Aorta (tissue), 5 donors: ENCODE results near the gene ERP44. TPM values are rescaled to one million over a fixed set of nuclear protein-coding genes. Genes with fewer than 3 reads are reported as not detected.
"Not testable (repeated sequence)": the region's sequence is repeated elsewhere in the genome, so short reads cannot be mapped to it uniquely, and the experiment has no call there.

ENCODE experiments used
- ATAC-seq: fragments of 200-7000 bp; cut with Tn5 transposase; one replicate; pipeline ENCODE4 v1.9.1; 2022; ENCODE audit warnings: moderate library complexity; ENCODE audit not compliant: low FRiP score
- DNase-seq, 2 donors: peaks; one replicate each; pipeline ENCODE4 v3.0.0-alpha.2; 2020
- H3K27ac ChIP-seq, 2 donors: one replicate each; pipeline ENCODE4 v1.5.1; 2013; ENCODE audit warnings: low read length in 2 of 2, mild to moderate bottlenecking in 2 of 2, moderate library complexity in 2 of 2, control low read depth in 1 of 2, inconsistent platforms in 1 of 2, low read depth in 1 of 2
- H3K27me3 ChIP-seq, 2 donors: one replicate each; pipeline ENCODE4 v1.6.1; 2013; ENCODE audit warnings: control low read depth in 1 of 2, low read length in 1 of 2, mild to moderate bottlenecking in 1 of 2, moderate library complexity in 1 of 2; ENCODE audit not compliant: insufficient read depth in 2 of 2, control insufficient read depth in 1 of 2
- H3K36me3 ChIP-seq, 2 donors: one replicate each; pipeline ENCODE4 v1.6.1; 2013; ENCODE audit warnings: control low read depth in 1 of 2, low read length in 1 of 2, mild to moderate bottlenecking in 1 of 2; ENCODE audit not compliant: insufficient read depth in 2 of 2, control insufficient read depth in 1 of 2
- H3K4me1 ChIP-seq, 2 donors: one replicate each; pipeline ENCODE4 v1.6.1; 2013; ENCODE audit warnings: low read length in 2 of 2, control low read depth in 1 of 2, mild to moderate bottlenecking in 1 of 2, moderate library complexity in 1 of 2; ENCODE audit not compliant: insufficient read depth in 2 of 2, control insufficient read depth in 1 of 2
- H3K4me3 ChIP-seq, 2 donors: one replicate each; pipeline ENCODE4 v1.5.1; 2013; ENCODE audit warnings: low read length in 2 of 2, control low read depth in 1 of 2, mild to moderate bottlenecking in 1 of 2
- H3K9me3 ChIP-seq: one replicate; pipeline ENCODE4 v1.6.1; 2013; ENCODE audit warnings: mild to moderate bottlenecking, low read length; ENCODE audit not compliant: control insufficient read depth
- WGBS, 2 donors: extraction: QIAGEN DNeasy Blood & Tissue Kit; methylation state at CpG; one replicate each; pipeline ENCODE4 v1.1.7; 2013; 5-methylcytosine and 5-hydroxymethylcytosine counted together
- intact Hi-C, 2 donors: fragments of 100-400 bp; cut with DNase I; formaldehyde crosslinking; loops; one replicate each; pipeline versions ENCODE4 v1.14.2 to v1.15.0; 2022
- polyA plus RNA-seq, 2 donors: library from polyadenylated mRNA; stranded (reverse); fragments of 200-250 nt; gene quantifications; one replicate each; pipeline ENCODE4 v1.2.3, GENCODE V29; 2013
- total RNA-seq, 2 donors: library from RNA; stranded (reverse); fragmentation: NEBNext Ultra II Directional; extraction: Animal tissue kit (Norgen Biotek cat#: 25700); gene quantifications; one replicate each; pipeline ENCODE4 v1.2.1, GENCODE V29; 2021
- donor health status: healthy with polysubstance abuse.
- donor health status: Bipolar disorder and iron deficiency.
- donor health status: DM: no; HTN: no; CAD: no.
- donor health status: DM: no; HTN: no; CAD: no.
- donor health status: DM: yes; HTN: yes; CAD: no.

ERP44 gene
- total and polyA plus RNA-seq, 4 donors: 10.5 to 19.1 (median 16.8) TPM

DNA sequence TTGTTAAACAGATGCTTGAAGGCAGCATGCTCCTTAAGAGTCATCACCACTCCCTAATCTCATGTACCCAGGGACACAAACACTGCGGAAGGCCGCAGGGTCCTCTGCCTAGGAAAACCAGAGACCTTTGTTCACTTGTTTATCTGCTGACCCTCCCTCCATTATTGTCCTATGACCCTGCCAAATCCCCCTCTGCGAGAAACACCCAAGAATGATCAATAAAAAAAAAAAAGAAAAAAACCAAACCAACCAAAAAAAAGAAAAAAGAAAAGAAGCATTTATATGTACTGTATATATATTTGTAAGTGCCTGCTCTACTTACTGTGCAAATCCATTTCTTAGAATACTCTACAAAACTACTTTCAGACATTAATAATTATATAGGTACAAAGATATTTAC is 29.7 kb downstream of the ERP44 start:
- H3K27me3 ChIP-seq, DNase-seq, H3K4me1 ChIP-seq, H3K27ac ChIP-seq, H3K4me3 ChIP-seq, ATAC-seq, H3K9me3 ChIP-seq, H3K36me3 ChIP-seq: not testable (repeated sequence)
- 100% methylated on average over 1 of the region's 3 CpGs; no CpG with 5 or more reads in 1 of the 2 donors for WGBS, 2 donors
- intact Hi-C loops: loop anchor here in 1 of 2 donors (10.0 kb wide), 1 partner anchor 56 kb away; no protein-coding TSS in a partner anchor

DNA sequence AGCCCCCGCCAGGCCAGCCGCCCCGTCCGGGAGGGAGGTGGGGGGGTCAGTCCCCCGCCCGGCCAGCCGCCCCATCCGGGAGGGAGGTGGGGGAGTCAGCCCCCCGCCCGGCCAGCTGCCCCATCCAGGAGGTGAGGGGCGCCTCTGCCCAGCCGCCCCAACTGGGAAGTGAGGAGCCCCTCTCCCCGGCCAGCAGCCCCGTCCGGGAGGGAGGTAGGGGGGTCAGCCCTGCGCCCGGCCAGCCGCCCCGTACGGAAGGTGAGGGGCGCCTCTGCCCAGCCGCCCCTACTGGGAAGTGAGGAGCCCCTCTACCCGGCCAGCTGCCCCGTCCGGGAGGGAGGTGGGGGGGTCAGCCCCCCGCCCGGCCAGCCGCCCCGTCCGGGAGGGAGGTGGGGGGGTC is 30.8 kb downstream of the ERP44 start:
- not testable (repeated sequence) for ATAC-seq, H3K9me3 ChIP-seq, H3K27me3 ChIP-seq, H3K4me1 ChIP-seq, DNase-seq, H3K27ac ChIP-seq, H3K4me3 ChIP-seq, H3K36me3 ChIP-seq
- 98 to 100% methylated on average over 3 to 30 of the region's 30 CpGs for WGBS, 2 donors
- intact Hi-C loops: loop anchor here in 1 of 2 donors (10.0 kb wide), 1 partner anchor 57 kb away; no protein-coding TSS in a partner anchor

- 8 to 15% methylated on average over 2 of the region's 2 CpGs for WGBS, 2 donors
- Histone ChIP-seq H3K9me3 (no peaks in the 10 kb centered on the region), H3K4me1 (no peaks in the 10 kb centered on the region), H3K27me3 (no peaks in the 10 kb centered on the region), H3K36me3 (no peaks in the 10 kb centered on the region), H3K4me3 (no peak overlapping the region), H3K27ac (no peak overlapping the region)
- ATAC-seq (peak; percentile 63), DNase-seq (no peak)
- intact Hi-C loops: loop anchor here in 1 of 2 donors (10.0 kb wide), 1 partner anchor 58 kb away; no protein-coding TSS in a partner anchor
These were observed 32.3 kb downstream of the ERP44 start for GRCh38 chr9:100066539-100066938.

DNA sequence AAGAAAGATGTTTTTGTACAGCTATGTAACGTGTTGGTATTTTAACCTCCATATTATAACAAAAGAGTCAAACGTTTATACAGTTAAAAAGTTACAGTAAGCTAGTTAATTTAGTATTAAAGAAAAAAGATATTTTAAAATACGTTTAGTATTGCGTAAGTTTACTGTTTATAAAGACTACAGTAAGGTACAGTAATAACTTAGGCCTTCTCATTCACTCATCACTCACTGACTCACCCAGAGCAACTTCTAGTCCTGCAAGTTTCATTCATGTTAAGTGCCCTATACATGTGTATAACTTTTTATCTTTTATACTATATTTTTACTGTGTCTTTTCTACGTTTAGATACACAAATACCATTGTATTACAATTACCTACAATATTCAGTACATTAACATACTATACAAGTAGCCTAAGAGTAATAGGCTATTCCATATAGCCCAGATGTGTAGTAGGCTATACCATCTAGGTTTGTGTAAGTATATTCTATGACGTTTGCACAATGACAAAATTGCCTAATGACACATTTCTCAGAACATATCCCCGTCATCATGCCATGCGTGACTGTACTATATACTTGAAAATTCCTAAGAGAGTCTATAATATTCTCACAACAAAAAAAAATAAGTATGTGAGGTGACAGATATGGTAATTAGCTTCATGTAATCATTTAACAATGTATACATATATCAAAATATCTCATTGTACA is 33.8 kb downstream of the ERP44 start:
- WGBS, 2 donors: 83 to 84% methylated on average over 8 of the region's 8 CpGs
- Histone ChIP-seq H3K9me3 (no peaks in the 10 kb centered on the region), H3K27me3 (no peaks in the 10 kb centered on the region), H3K4me1 (no peaks in the 10 kb centered on the region), H3K27ac (no peak overlapping the region), H3K36me3 (no peaks in the 10 kb centered on the region), H3K4me3 (no peak overlapping the region)
- intact Hi-C loops: loop anchor here in 1 of 2 donors (10.0 kb wide), 1 partner anchor 60 kb away; no protein-coding TSS in a partner anchor
- DNase-seq (no peak), ATAC-seq (no peak)

DNA sequence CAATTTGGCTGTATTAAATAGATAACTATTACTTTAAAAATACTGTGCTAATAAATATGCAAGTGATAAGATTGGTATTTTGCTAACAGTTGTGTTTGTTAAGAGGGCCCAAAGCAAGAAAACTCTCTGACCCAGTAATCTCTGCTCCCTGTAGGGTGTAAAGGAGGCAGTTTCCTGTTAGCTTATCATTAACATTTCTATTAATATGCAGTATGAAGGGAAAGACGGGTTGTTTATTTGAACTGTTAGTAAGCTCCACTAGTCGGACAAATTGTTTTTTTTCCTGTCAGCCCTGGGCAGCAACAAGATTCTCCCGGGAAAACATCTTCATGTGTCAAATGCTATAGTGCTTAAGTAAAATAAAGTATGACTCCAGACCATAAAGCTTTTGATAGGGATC is 35.6 kb downstream of the ERP44 start:
- no peak for DNase-seq
- intact Hi-C loops: loop anchor here in 1 of 2 donors (10.0 kb wide), 1 partner anchor 62 kb away; no protein-coding TSS in a partner anchor
- Histone ChIP-seq H3K4me1 (no peaks in the 10 kb centered on the region), H3K4me3 (no peak overlapping the region), H3K36me3 (no peaks in the 10 kb centered on the region), H3K27me3 (no peaks in the 10 kb centered on the region), H3K9me3 (no peaks in the 10 kb centered on the region), H3K27ac (no peak overlapping the region)
- WGBS, 2 donors: 58 to 59% methylated on average over 3 of the region's 3 CpGs
- no peak for ATAC-seq

DNA sequence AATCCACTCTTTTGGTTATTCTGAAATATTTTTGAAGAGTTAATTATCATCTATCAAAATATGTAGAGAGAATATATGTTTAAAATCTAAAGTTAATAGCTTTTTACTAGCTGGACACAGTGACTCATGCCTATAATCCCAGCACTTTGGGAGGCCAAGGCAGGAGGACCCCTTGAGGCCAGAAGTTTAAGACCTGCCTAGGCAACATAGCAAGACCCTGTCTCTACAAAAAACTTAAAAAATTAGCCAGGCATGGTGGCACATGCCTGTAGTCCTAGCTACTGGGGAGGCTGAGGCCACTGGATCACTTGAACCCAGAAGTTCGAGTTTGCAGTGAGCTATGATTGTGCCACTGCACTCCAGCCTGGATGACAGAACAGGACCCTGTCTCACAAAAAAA is 36.1 kb downstream of the ERP44 start:
- 84 to 92% methylated on average over 1 of the region's 1 CpG for WGBS, 2 donors

DNA sequence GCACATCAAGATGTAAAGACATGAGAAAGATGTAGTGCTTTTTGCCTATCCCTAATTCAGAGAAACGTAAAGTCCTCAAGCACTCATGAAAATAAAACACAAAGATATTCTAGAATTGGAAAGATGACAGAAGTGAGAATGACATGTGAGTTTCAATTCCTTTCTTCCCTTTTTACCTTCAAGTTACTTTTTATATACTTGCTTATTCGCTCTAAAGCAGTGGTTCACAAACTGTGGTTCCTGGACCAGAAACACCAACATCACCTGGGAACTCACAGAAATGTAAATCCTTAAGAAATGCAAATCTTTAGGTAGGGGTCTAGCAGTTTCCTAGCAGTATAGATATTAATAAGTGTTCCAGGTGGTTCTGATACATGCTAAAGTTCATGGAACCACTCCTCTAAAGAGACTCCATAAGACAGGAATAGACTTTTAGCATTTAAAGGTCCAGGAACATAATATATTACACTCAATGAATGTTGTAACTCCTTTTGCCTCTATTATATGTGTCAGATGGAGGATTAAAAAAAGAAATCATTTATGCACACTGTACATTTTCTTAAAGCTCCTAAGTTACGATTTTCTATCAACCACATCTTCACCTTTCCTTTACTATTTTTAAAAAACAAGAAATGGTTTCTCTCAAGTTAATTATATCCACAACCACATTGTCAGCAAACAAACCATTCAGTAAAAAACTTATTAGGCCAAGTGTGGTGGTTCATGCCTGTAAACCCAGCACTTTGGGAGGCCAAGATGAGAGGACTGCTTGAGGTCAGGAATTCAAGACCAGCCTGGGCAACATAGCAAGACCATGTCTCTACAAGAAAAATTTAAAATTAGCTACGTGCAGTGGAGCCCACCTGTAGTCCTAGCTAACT is 39.9 kb downstream of the ERP44 start:
- Histone ChIP-seq H3K4me3 (no peak overlapping the region), H3K4me1 (peaks cover 0 to 2% of the 10 kb centered on the region in 2 donors), H3K27me3 (no peaks in the 10 kb centered on the region), H3K36me3 (no peaks in the 10 kb centered on the region), H3K27ac (no peak overlapping the region), H3K9me3 (no peaks in the 10 kb centered on the region)
- intact Hi-C loops: no loop called here
- WGBS, 2 donors: 90 to 92% methylated on average over 4 of the region's 4 CpGs
- DNase-seq (no peak), ATAC-seq (no peak)

More for the DNA sequence above, 36.1 kb downstream of the ERP44 start:
- H3K36me3 ChIP-seq, ATAC-seq, H3K9me3 ChIP-seq, DNase-seq, H3K4me1 ChIP-seq, H3K4me3 ChIP-seq, H3K27ac ChIP-seq, H3K27me3 ChIP-seq: not testable (repeated sequence)
- intact Hi-C loops: loop anchor here in 1 of 2 donors (10.0 kb wide), 1 partner anchor 62 kb away; no protein-coding TSS in a partner anchor

GRCh38 chr9:100057624-100058023 is 41.2 kb downstream of the ERP44 start:
- peaks cover 0 to 2% of the 10 kb centered on the region in 2 donors for H3K4me1 ChIP-seq
- ATAC-seq: no peak
- H3K27ac ChIP-seq: no peak overlapping the region
- H3K4me3 ChIP-seq: no peak overlapping the region
- intact Hi-C loops: no loop called here
- H3K36me3 ChIP-seq: no peaks in the 10 kb centered on the region
- DNase-seq: no peak
- H3K9me3 ChIP-seq: no peaks in the 10 kb centered on the region
- no peaks in the 10 kb centered on the region for H3K27me3 ChIP-seq
